ENCODE measurements around the gene CHAT. TPM values are rescaled to one million over a fixed set of nuclear protein-coding genes. Genes with fewer than 3 reads are reported as not detected.

Gene CHAT
- total RNA-seq, 4 donors from 2014 or later, result not detected

DNA sequence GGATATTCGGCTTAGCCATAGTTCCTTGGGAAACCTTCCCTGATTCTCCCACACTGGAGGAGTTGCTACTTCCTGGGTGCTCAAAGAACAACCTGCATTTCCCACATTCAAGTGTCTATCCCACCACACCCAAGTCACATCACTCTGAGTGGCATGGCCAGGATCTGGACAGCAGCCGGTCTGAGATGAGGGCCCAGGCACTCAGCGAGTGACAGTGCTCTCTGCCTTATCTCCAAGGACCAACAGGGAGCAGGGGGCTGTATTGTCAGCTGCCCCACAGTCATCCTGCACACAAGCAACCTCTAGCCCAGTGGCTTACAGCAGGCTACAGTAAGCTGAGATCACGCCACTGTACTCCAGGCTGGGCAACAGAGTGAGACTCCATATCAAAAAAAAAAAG is 19.8 kb upstream of the CHAT start:
- intact Hi-C loops (cut with DNase I; ENCODE audit: low total_unique reads), result no loop called here
- Histone ChIP-seq H3K36me3 (no peaks in the 10 kb centered on the region), H3K4me1 (no peaks in the 10 kb centered on the region), H3K27me3 (no peaks in the 10 kb centered on the region), H3K9me3 (no peaks in the 10 kb centered on the region), H3K4me3 (no peak overlapping the region), H3K27ac (no peak overlapping the region)
- no peak for DNase-seq
- TF ChIP-seq, protein P1, sequence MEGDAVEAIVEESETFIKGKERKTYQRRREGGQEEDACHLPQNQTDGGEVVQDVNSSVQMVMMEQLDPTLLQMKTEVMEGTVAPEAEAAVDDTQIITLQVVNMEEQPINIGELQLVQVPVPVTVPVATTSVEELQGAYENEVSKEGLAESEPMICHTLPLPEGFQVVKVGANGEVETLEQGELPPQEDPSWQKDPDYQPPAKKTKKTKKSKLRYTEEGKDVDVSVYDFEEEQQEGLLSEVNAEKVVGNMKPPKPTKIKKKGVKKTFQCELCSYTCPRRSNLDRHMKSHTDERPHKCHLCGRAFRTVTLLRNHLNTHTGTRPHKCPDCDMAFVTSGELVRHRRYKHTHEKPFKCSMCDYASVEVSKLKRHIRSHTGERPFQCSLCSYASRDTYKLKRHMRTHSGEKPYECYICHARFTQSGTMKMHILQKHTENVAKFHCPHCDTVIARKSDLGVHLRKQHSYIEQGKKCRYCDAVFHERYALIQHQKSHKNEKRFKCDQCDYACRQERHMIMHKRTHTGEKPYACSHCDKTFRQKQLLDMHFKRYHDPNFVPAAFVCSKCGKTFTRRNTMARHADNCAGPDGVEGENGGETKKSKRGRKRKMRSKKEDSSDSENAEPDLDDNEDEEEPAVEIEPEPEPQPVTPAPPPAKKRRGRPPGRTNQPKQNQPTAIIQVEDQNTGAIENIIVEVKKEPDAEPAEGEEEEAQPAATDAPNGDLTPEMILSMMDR (IDR thresholded peaks at IDR 0.05), result no peak
- TF ChIP-seq POLR2A (IDR thresholded peaks at IDR 0.05), result no peak

DNA sequence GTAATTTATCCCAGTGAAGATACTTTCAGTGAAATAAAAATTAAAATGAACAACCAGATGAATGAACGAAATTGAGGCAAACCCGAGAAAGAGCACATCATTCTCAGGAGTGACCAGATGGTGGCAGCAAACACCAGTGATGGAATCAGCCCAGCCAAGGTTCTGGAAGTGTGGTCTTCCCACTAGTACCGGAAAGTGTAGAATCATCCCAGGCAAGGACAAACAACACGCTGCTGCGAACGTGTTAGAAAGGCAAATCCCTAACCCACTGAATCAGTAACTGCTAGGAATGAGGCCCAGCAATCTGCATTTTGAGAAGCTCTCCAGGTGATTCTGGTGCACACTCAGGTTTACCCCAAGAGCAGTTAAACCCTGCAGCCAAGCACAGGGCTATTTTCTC is 19.2 kb upstream of the CHAT start:
- Histone ChIP-seq H3K27ac (no peak overlapping the region), H3K9me3 (no peaks in the 10 kb centered on the region), H3K27me3 (no peaks in the 10 kb centered on the region), H3K4me3 (no peak overlapping the region), H3K36me3 (no peaks in the 10 kb centered on the region), H3K4me1 (no peaks in the 10 kb centered on the region)
- intact Hi-C loops (cut with DNase I; ENCODE audit: low total_unique reads), result no loop called here
- TF ChIP-seq POLR2A (IDR thresholded peaks at IDR 0.05), result no peak
- TF ChIP-seq, protein P1 (IDR thresholded peaks at IDR 0.05), result peak; percentile 52 to 72 (median 65)
- DNase-seq, result peak in 1 of 2 donors; percentile 28

DNA sequence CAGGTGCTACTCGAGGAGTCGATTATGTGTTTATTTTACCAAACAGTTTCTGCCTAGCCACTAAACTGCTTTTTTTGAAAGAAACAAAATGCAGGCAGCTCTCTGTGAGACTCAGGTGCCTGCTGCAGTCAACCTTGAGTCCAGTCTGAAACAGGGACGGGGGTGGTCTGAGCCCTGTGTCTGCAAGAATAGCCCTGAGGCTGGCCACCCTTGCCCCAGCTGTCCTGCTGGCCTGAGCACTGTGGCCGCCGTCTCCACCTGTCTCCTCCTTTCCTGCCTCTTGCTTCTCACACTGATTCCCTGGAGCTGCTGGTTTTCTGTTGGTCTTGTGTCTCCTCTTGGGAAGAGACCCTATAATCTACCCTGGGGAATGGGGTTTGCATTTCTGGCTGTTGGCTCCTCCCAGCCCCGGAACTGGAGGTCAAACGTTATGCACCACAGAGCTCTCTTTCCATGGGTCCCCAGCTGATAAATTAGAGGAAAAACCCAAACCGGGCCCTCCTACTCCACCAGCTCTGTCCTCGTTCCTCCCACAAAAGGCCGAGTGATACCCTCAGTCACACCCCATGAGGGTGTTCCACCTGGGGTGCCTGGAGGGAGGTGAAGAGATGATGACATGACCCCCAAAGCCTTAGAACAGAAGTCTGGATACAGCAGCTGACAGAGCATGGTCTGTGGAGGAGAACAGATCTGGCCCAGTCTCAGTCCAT is 18.7 kb upstream of the CHAT start:
- H3K9me3 ChIP-seq, result no peaks in the 10 kb centered on the region
- H3K27ac ChIP-seq, result no peak overlapping the region
- no peaks in the 10 kb centered on the region for H3K36me3 ChIP-seq
- H3K27me3 ChIP-seq, result no peaks in the 10 kb centered on the region
- intact Hi-C loops (cut with DNase I; ENCODE audit: low total_unique reads), result no loop called here
- no peak for DNase-seq
- TF ChIP-seq, protein P1 (IDR thresholded peaks at IDR 0.05), result no peak
- no peak for TF ChIP-seq POLR2A (IDR thresholded peaks at IDR 0.05)
- H3K4me3 ChIP-seq, result no peak overlapping the region
- no peaks in the 10 kb centered on the region for H3K4me1 ChIP-seq

DNA sequence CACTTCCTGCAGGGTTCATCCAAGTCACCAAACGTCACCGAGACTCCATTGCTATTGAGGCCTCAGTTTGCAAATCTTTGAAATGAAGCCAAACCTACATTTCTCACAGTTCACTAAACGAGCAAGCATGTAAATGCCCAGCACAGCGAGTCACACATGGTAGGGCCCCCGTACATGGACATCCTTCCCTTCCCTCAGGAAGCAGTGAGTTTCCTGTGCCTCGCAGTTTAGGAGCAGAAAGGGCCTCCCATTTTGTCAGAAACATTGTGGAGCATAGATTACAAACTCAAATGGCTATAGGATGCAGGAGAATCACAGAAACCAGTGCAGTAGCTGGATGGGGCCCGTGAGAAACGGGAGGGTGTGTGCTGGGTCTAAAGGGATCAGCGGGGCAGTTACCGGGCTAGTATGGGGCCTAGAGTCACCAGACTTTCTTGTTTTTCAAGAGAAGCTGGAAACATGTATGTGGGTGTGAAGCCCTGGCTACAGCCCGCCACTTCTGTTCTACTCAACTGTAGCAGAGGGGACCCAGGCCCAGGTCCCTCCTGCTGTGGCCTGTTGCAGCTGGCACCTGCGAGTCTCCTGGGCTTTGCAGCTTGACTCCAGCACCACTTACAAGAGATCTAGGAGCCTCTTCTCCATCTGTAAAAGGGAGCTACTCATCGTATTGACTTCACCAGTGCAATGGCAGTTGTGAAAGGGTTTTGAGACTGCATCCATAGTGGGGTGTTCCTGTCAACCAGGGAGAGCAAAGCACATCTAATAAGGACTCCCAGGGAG is 17.9 kb upstream of the CHAT start:
- no peak overlapping the region for H3K27ac ChIP-seq
- intact Hi-C loops (cut with DNase I; ENCODE audit: low total_unique reads), result no loop called here
- H3K27me3 ChIP-seq, result no peaks in the 10 kb centered on the region
- DNase-seq, result no peak
- no peak overlapping the region for H3K4me3 ChIP-seq
- no peaks in the 10 kb centered on the region for H3K9me3 ChIP-seq
- TF ChIP-seq POLR2A (IDR thresholded peaks at IDR 0.05), result no peak
- TF ChIP-seq, protein P1 (IDR thresholded peaks at IDR 0.05), result no peak
- no peaks in the 10 kb centered on the region for H3K36me3 ChIP-seq
- no peaks in the 10 kb centered on the region for H3K4me1 ChIP-seq

DNA sequence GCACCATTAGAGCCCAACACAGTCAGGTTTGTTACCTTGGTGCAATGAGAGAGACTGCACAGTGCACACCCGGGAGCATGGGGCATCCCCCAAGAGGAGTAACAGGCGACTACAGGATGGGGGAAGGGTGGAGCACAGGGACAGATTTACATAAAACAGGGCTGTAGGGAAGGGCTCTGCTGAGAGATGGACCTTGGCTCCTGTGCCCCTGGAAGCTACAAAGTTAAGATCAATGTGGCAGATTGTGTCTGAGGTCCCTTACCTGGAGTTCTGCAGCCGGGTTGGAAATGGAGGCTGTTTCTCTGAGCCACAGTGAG is 17.4 kb upstream of the CHAT start:
- Histone ChIP-seq H3K9me3 (no peaks in the 10 kb centered on the region), H3K36me3 (no peaks in the 10 kb centered on the region), H3K4me1 (no peaks in the 10 kb centered on the region), H3K4me3 (no peak overlapping the region), H3K27me3 (no peaks in the 10 kb centered on the region), H3K27ac (no peak overlapping the region)
- intact Hi-C loops (cut with DNase I; ENCODE audit: low total_unique reads), result no loop called here
- no peak for DNase-seq
- TF ChIP-seq, protein P1 (IDR thresholded peaks at IDR 0.05), result no peak
- no peak for TF ChIP-seq POLR2A (IDR thresholded peaks at IDR 0.05)
